ELF-1 (cell line): ENCODE results near the gene RASSF4.

Experiments used
- DNase-seq: peaks from one replicate; pipeline ENCODE4 v3.0.0-alpha.2; 2016; ENCODE audit warnings: low read depth, low spot score

RASSF4 gene

DNA sequence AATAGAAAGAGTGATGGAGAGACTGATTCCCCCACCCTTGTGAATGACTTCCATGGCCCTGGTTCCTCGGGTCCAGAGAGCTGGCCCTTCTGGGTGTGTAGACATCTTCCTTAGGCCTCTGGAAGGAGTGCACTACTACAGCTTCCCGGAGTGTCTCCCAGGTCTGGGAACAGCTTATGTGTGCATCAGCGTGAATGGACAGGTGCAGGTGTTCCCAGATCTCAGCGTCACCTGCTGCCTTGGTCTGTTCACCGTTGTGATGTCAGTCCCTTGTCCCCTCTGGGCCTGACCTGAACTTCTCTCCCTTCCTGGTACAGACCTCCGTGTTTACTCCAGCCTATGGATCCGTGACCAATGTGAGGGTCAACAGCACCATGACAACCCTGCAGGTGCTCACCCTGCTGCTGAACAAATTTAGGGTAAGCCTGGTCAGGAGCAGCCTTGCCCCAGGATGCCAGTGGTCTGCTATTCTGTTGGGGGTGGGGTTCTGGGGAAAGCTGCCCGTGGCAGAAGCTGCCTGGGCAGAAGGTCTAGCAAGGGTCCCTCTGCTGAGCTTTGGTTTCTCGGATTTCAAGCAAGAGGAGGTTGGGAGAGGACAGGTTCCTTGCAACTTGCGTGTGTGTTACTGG, 29.5 kb downstream of the RASSF4 start:
- no peak for DNase-seq

- no peak for DNase-seq
Measured at GRCh38 chr10:44989597-44990301, 30.1 kb downstream of the RASSF4 start.

DNA sequence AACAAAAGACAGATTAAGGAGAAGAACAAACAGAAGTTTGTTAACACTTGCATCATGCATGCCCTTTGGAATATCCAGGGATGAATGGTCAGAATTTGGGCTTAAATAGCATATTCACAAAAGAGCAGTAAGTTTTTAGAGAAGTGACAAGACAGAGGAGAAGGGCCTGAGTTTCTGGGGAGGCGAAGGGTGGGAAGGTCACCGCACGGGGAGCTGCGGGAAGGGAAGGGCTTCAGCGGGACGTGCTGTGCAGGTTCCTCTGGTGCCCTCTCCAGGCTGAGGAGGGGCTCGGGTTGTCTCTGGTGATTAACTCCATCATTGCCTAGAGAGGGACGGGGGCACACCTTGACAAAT, 30.7 kb downstream of the RASSF4 start:
- peak; percentile 69 for DNase-seq

DNA sequence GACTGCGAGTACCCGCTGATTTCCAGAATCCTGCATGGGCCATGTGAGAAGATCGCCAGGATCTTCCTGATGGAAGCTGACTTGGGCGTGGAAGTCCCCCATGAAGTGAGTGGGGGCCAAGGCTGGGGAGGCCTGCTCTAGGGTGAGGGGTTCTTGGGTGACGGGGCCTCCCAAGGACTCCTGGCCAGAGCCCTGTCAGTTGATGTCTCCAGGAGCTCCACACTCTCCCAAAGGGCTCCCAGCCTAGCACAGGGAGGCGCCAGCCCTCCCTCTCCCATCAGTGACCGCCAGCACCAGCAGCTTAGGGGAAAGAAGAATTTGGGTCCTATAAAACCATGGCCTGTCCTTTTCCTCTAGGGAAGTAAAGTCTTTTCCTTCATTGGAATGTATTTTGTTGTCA, 31.4 kb downstream of the RASSF4 start:
- no peak for DNase-seq

- no peak for DNase-seq
Measured at GRCh38 chr10:44991571-44991970, 32.0 kb downstream of the RASSF4 start.

DNA sequence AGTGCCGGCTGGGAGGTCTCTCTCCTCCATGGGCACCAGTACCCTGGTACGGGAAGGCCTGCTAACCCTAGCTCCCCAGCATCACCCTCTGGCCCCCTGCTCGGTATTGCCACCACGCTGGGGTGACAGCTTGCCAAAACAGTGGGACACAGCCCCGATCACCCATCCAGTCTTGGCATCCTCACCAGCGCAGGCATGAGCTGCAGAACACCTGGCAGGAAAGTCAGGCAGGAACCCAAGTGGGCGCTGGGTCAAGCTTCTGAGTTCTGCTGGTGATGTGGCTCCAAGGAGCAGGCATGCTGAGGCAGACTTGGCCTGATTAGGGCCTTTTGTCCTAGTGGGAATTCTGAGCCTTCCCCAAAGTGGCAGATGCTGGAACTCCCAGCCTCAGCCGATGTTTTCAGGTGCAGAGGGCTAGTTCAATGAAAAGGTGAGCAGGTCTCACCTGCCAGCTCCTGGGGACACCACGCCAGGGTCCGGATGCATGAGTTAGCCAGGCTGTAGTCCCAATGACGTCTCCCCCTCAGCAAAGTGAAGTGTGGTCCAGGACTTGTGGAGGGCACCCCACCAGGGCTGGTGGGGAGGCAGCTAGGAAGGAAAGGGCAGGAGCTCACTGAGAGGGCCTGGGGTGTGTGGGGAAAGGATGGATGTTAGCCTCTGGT, 32.6 kb downstream of the RASSF4 start:
- no peak for DNase-seq

- DNase-seq = no peak
Measured at GRCh38 chr10:44992732-44993225, 33.2 kb downstream of the RASSF4 start.

DNA sequence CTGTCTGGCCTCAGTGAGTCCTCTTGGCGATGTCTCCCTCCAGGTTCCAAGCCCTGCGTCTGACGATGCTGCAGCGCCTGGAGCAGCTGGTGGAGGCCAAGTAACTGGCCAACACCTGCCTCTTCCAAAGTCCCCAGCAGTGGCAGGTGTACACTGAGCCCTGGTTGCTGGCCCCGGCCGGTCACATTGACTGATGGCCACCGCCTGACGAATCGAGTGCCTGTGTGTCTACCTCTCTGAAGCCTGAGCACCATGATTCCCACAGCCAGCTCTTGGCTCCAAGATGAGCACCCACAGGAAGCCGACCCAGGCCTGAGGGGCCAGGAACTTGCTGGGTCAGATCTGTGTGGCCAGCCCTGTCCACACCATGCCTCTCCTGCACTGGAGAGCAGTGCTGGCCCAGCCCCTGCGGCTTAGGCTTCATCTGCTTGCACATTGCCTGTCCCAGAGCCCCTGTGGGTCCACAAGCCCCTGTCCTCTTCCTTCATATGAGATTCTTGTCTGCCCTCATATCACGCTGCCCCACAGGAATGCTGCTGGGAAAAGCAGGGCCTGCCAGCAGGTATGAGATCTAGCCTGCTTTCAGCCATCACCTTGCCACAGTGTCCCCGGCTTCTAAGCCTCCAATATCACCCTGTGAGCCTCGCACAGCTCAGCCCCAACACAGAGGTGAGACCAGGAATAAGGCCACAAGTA, 33.8 kb downstream of the RASSF4 start:
- DNase-seq = no peak

DNA sequence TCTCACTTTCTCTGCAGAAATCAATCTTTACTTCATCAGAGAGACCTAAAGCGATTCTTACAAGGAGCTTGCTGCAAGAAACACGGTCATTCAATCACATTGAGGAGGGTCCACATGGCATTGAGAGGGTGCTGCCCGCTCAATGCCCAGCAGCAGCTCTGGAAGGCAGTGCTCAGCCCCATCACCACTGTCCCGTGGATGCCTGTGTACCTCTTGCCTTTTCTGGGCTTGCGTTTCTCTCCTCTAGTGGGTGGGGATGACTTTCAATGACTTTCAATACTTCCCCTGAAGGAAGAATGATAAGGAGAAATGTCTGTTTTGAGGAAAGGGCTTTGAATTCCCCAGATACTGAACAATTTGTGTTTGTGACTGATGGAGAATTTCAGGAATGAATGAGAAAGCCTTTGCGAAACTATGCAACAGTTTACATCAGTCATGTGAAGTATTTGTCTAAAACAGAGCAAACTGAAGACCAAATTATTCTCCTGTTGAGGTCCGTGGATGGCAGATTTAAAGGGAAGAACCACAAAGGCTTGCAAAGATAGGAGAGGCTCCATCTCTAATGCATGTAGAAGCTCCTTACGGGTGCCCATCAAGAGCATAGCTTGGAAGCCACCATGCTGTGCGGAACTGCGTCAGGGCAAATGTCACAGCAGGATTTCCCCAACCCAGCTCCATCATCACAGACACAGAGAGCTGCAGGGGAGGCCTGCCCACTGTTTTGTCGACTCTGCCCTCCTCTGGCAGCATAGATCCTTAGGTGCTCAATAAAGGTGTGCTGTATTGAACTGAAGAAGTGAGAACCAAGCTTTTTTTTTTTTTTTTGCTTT, 34.5 kb downstream of the RASSF4 start:
- no peak for DNase-seq

- DNase-seq = no peak
Measured at GRCh38 chr10:44994752-44995530, 35.3 kb downstream of the RASSF4 start.

DNA sequence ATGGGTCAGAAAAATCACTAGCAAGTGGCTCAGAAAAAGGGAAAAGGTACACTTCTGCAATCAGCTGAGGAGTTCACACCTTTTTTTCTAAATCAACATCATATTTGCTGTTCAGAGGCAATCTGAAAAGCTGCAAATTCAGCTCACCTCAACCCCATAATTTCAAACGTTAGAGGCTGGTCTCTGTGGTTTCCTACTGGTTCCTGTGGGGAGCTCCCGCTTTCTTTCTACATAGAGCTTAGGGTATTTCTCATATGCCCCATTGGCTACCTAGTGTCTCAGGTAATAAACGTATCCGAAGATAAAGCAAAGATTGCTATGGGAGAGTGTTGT, 35.9 kb downstream of the RASSF4 start:
- no peak for DNase-seq

- no peak for DNase-seq
Measured at GRCh38 chr10:44995914-44996669, 36.5 kb downstream of the RASSF4 start.

DNA sequence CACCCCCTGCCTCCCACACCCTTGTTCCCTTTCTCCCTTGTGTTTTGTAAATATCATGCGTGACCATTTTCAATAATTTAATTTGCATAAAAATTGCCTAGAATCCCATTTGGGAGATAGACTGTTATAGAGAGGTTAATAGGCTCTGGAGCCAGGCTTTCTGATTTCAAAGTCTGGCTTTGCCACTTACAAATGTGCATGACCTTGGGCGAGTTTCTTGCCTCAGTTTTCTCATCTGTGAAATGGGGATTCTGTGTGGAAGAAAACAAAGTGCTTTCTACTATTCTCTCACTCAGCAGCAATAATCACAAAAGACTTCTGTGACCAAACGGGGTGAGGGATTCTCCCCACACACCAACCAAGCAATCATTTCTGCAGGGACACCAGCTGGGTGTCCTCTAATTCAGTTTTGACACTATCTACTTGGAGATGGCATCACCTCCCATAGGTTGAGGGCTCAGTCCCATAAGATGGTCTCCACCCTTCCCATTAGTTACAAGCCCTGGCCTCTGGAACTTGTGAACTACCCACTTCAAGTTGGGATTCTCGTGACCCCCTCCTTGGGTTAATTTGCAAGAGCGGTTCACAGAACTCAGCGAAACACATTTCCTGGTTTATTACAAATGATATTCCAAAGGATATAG, 37.6 kb downstream of the RASSF4 start:
- no peak for DNase-seq

- DNase-seq = no peak
Measured at GRCh38 chr10:44998146-44998631, 38.6 kb downstream of the RASSF4 start.

DNA sequence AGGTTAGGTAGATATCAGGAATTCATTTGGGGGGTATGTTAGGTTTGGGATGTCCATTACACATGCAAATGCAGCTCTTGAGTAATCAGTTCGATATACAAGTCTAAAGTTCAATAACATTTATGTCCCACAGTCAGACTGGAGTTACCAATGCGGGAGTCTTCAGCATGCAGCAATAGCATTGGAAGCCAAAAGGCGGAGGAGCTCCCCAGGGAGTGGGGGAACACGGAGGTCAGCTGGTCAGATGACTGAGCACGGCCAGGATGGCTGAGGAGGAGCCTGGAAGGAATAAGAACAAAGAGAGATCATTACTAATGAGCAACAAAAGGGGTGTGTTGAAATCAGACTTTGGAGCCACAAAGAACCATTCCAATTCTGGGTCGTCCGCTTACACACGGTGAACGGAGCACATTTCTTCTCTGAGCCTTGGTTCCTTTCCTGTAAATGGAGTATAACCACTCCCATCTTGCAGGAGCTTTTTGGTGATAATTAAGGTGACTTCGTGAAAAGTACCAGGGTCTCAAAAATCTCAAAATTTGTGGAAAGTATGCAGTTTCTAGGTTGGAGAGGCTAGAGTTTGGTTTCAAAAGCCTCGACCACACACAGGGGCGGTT, 40.6 kb downstream of the RASSF4 start:
- no peak for DNase-seq

GRCh38 chr10:45000752-45001380, 41.3 kb downstream of the RASSF4 start, which contains the start of gene ZNF22:
Gene ZNF22, plus strand, starts transcription at chr10:45000923. Its CDS starts 2,446 bp downstream, at chr10:45003369.
- peak; percentile 67 for DNase-seq

DNA sequence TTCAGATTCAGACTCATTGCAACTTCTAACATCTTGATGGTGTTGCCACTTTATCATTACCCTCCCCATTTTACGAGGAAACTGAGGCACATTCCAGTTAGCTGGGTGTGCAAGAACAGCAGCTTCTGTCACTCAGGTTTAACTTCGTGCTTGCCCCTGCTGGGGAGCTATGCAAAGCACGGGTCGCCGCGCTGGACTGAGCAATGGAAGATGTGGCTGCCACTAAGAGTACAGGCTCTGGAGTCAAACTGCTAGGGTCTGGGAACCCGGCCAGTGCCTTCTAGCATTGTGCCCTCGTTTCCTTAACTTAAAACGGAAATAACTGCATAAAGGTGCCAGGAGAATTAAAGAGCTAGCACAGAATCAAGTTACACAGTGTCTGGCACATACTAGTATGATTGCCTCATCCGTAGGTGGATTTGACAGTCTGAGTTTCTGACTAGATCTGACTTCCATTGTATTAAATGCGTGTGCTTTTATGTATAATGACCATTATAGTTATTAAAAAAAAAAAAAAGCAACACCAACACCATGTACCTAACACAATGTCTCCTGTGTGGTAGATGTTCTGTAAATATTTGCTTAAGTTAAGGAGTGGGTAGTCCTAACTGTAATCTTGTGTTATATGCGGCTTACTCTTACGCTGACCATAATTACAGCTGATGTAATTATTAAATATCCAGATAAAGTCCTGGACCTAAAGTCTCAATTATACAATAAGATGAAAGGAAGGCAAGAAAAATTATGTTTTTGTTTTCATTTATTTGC, 42.0 kb downstream of the RASSF4 start:
- DNase-seq = no peak
